Pons (tissue), 1 donor: ENCODE data around the gene SIK2.
A peak's percentile ranks its signal among the peaks of the same experiment; 100 is the strongest.

Experiments used
- DNase-seq: peaks from one replicate; pipeline ENCODE4 v3.0.0-alpha.2; 2016; ENCODE audit warnings: low spot score

Gene SIK2

DNA sequence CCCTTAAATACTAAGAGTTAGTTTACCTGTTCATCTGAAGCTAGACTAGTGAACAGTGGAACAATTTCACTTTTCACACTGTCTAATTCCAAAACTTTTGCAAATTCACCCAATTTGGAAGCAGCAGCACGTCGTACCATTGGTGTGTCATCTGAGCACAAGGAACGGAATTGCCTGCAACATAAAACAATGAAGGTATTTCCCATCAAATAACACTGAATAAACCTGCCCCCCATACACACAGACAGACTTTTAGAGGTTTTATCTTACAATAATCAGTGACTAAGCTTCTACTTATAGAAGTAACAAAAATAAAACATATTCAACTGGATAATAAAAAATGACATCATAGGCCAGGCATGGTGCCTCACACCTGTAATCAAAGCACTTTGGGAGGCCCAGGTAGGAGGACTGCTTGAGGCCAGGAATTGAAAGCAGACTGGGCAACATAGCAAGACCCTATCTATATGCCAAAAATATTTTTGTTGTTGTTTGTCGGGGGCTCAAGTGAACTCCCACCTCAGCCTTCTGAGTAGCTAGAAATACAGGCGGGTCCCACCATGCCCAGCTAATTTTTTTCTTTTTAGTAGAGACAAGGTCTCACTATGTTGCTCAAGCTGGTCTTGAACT, 157.6 kb downstream of the SIK2 start:
- DNase-seq: no peak

DNA sequence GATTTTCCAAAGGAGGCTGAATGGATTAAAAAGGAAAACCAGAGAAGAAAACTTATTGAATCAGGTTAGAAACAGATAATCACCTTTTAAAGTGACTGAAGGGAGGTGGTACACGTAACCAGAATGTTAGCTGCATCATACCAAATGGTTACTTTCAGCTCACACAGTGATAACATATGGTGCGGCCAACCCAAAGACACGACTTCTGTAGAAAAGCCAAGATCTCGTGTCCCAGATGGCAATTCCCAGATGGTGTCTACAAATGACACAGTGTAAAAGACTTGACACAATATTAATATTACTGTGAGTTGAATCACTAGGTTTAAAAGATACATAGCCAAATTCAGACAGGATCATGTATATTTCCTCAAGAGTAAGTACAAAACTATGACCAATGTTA, 158.8 kb downstream of the SIK2 start:
- DNase-seq: no peak

DNA sequence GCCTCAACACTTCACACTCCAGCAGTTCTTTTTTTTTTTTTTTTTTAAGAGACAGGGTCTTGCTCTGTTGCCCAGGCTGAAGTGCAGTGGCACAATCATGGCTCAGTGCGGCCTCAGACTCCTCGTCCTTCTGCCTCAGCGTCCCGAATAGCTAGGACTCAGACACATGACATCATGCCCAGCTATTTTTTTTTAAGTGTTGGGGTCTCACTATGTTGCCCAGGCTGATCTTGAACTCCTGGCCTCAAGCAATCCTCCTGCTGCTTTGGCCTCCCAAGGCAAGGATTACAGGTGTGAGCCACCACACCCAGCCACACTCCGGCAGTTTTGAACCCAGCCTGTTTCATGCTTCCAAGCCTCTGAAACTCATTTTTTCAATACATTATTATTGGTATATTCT, 160.3 kb downstream of the SIK2 start:
- DNase-seq: no peak

DNA sequence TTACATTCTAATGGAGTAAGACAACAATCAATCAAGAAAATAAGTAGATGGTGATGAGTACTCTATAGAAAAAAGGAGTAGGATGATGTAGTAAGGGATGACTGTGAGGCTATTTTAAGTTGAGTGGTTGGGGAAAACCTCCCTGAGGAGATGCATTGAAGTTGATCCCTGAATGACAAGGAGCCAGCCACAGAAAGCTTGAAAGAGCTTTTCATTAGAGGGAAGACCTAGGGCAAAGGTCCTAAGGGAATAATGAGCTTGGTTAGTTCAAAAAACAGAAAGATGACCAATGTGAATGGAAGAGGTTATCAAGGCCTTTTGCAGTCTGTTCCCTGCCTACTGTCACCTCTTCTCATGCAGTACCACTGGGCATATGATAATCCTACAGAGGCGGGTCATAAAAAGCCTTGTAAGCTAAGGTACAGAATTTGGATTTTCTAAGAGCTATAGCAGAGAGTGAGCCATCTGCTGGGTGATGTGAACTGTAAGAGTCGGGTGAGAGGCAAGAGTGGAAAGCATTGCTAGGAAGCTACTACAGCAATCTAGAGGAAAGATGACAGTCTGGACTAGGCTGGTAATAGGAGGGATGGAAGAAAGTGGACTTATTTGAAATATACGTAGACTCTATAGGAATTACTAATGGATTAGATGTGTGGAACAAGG, 160.9 kb downstream of the SIK2 start:
- peak; percentile 71 for DNase-seq

DNA sequence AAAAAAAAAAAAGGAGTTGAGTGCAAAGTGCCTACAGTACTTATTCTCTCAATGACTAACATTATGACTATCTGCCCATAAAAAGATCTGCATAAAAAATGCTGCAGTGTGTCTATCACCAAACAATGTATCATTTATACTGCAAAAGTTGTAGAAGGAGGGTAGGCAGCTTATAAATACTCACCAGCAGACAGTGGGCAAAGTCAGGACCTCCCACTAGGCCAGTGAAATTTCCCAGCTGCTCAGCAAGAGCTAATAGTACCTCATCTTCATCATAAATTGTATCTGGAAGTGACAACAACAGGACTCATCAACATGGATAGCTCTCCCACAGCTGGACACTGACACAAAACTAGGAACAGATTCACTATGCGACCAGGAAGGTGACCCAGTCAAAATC, 162.4 kb downstream of the SIK2 start:
- DNase-seq: no peak

DNA sequence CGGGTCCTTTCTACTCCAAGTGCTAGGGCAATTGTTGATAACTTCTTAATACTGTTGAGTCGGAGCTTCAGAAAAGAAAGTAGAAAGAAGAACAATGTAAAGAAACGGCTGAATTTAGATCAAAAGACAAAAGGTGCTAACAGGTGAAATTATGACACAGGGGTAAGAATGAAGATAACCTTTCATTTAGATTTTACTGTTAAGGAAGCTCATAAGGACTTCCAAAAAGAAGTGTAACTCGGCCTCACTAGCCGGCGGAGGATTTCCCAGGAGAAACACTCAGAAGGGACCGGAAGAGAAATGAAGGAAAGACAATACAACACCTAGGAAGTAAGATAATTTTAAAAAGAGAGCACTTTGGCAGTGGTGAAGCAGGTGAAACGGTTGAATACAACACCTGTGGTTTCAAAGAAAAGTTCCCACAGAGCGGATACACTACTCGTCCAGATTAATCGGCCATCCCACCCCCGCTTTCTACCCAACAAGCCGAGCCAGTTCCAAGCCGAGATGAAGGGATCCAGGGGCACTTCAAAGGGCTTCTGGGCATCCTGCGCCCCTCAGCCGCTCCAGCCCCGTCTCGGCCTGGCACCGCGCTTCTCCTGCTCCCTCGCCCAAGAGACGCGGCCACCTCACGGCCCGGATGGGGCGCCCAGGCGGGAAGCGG, 163.2 kb downstream of the SIK2 start:
- peak; percentile 17 for DNase-seq

DNA sequence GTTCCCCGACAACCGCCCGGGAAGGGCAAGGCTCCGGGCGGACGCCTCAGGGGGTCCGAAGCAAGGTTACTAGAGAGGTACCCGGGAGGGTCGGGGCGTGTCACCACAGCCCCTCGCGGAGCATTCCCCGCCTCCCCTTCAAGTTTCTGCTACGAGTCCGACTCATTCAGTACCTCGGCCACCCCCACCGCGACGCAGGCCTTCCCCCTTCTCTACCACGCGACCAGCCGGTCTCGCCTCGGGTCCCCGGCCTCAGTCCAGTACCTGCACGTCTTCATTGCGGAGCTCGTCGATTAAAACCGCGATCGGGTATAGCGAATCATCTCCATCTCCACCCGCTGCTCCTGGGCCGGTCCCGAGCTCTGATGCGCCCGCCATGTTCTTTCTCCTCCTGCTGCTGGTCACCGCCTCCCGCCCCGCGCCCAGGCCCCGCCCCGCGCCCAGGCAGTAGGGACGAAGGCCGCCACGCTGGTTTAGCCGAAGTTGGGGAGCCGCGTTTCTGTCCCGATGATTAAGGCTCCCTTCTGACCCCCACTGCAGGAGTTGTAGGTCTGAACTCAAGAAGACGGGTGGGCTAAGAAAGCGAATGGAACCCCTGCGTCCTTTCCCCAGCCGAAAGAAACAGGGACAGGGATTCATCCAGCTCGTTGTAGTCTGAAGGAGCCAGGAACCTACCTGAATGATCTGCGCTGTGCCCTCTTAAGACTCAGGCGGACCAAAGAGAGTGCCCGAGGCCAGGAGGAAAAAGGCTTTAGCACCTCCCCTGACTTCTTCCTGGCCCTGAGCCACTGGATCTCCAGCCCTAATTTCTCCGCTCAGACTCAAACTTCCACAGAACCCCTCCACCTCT, 164.0 kb downstream of the SIK2 start, which contains the start of gene PPP2R1B:
Gene PPP2R1B, minus strand, starts transcription at position 406 of the 850 bp plus-strand sequence. Its CDS starts 28 bp downstream, at position 378.
- peak; percentile 74 for DNase-seq

DNA sequence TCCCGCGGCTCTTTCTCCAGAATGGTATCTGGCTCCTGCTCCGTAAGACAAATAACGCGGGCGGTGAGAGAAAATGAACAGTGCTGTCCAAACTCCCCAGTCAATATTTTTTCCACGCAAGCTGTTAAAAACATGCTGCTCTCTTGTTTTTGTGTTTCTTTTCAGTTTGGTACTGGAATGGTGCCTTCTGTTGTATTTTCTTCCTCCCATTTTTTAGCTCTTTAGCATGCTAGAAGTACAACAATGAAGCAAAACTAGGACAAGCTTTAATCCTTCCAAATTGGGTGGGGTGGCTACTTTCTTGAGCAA, 164.5 kb downstream of the SIK2 start:
- DNase-seq: peak; percentile 26

DNA sequence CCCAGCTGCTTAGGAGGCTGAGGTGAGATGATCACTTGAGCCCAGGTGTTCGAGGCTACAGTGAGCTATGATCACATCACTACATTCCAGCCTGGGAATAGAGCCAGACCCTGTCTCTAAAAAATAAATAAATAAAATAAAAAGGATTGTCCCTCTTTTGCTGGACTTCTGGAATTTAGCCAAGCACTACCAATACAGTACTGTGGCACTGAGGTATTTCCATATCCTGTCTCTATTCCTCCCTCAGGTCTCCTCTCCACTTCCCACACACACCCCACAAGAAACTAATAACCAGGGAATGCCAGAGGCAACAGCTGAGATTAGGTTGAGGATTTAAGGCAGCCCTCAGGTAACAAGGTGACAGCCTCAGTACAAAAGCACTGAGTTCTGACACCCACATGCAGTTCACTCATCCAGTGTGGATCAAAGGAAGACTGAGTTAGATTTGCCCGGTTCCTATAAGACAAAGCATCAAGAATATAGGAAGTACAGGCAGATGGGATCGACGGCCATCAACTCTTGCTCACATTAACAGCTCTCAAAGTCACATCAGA, 168.4 kb downstream of the SIK2 start:
- DNase-seq: no peak

DNA sequence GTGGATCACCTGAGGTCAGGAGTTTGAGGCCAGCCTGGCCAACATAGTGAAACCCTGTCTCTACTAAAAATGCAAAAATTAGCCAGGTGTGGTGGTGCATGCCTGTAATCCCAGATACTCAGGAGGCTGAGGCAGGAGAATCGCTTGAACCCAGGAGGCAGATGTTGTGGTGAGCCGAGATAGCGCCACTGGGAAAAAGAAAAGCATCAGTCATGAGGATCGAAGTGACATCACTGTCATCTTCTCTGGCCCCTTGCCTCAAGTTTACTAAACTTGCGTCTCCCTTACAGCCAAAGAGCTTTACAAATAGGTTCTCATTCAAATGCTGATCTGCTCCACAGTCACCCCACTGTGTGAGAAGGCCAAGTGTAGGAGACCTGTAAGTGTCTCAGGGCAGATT, 169.0 kb downstream of the SIK2 start:
- peak; percentile 36 for DNase-seq

DNA sequence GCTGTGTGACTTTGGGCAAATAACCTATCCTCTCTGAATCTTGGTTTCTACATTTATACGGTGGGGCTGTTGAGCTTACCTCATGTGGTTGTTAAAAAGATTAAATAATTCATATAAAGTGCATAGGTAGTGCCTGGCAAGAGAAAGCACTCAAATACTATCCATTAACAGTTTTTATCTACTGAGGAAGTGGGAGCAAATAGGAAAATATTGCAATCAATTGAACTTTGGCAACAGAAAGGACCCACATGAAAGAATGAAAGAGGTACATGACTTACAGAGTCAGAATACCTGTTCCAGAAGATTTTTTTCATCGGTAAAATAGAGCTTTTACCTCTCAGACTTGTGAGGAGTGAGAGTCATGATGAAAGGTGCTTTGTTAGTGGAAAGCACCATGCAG, 170.3 kb downstream of the SIK2 start:
- no peak for DNase-seq

DNA sequence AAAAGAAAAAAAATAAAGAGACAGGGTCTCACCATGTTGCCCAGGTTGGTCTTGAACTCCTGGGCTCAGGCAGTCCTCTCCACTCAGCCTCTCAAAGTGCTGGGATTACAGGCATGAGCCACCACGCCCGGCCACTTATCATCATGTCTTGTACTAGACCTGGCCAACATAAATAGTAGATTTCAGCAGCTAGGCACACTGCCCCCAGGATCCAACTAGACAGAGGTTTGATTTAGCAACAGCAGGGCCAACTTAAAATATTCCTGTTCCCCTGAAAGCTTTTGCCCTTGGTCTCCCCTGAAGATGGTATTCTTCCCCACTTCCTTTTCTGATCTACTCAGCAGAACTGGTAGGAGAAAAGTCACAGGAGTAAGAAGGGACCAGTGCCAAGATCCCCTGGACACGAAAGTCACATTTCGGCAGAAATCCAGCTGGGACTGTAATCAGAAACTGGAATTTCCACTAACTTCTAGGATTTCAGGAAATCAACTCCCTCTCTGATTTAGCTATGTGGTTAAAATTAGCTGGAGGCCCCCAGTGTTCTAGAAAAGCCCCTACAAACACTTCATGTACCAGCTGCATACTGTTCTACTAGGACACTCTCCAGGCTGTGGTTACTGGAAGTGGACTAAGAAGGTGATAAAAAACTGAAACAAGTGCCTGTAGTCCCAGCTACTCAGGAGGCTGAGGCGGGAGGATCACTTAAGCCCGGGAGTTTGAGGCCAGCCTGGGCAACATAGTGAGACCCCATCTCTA, 172.9 kb downstream of the SIK2 start:
- no peak for DNase-seq

DNA sequence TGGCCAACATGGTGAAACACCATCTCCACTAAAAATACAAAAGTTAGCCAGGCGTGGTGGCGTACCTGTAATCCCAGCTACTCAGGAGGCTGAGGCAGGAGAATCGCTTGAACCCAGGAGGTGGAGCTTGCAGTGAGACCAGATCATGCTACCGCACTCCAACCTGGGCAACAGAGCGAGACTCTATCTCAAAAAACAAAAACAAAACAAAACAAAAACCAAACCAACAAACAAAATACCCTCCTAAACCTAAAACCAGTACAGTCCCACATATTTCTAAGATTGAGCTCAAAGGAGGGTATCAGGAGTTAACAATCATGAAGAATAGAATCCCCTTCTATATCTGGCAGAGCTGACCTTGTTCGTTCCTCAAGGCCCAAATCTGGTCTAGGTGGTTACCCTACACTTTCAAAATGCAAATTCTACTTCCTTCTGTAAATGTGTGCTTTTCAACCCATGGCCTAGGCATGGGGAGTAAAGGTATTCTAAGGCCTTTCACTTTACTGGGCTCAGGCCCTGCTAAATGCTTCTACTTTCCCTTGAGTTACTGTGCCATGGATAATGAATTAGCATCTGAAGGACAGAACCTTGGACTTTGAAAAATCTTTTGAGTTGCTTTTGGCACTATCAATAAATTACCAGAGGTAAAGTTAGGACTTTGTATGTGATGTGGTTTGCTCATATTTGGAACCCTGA, 174.3 kb downstream of the SIK2 start:
- DNase-seq: no peak

DNA sequence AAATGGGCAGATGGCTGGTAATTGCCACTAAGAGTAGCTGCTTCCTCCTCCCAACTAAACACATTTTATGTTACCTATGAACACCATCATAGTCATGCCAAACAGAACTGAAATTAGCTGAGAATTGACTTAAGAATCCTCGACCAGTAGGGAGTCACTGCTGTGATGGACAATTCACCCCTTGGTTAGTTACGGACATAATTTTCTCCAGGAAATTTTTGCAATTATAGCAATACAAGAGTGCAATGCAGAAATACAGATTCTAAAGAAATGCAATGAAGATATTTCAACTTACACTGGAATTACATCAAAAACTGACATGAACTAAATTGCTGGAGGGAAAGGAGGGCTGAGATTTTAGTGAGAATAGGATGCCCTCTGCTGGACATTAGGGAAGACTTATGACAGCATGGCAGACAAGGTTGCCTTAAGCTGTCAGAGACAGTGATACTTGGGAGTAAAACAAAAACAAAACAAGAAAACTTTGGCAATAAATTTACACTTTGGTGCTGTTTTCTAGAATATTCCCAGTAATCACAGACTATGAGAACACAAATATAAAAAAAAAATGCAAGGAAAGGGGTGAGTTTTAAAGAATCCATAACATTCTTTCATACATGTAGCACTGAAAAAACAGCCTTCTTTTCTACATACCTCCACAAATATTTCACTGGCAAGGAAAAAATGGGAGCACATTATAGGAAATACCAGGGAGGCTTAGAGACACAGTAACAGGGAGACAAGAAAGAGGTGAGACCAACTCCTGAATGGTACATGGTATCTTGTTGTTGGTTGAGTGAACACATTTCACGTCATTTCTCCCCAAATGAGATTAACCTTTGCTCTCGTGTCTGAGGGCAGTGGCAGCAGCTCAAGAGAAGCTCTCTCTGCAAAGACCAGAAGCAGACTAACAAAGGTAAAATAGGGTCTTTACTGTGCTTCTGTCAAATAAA, 175.1 kb downstream of the SIK2 start:
- DNase-seq: peak; percentile 94

DNA sequence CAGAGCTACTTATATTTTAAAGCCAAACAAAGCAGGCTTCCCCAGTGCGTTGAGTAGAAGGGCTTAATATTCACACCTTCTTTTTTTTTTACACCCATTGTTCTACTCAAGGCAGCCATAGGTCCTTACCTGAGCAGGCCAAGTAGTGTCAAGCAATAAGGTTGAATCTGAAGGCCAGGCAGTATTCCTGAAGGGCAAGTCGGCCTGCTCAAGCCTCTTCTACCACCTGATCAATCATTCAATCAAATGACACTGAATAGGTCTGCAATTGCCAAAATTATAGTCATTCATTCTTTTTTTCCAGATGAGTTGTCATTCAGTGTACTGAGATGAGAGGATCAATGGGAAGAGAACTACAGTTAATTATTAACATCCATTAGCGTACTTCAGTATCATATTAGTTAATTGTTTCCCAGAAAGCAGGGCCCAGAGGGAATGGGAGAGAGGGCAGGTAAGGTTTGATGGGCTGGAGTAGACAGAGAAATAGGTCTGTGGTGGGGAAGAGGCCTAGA, 175.9 kb downstream of the SIK2 start:
- no peak for DNase-seq

DNA sequence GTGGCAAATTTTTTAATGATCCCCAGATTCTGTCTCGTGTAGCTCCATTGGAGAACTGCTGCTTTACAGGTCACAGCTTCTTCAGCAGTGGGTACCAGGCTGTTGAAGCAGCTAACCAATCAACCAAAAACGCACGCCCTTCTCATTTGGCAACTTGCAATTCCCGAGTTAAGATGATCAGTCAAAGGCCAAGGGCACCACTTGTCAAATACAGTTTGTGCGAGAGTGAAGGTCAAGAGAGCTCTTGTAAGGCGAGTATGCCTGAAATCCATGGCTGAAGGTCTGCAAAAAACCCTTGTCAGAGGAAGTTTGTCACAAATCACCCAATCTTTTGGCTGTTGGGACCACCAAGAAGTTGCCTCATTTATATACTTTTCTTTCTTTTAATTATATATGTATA, 176.9 kb downstream of the SIK2 start:
- DNase-seq: no peak
